ENCODE results near the gene LRRC63. TPM values are rescaled to one million over a fixed set of nuclear protein-coding genes. Genes with fewer than 3 reads are reported as not detected.

The LRRC63 gene
- total and polyA plus RNA-seq, 9 of the 15 experiments (the other 6 are each of a cell fraction or from before 2014, with no cell fraction given) = 0.07 to 0.41 (median 0.24) TPM; not detected in 1

DNA sequence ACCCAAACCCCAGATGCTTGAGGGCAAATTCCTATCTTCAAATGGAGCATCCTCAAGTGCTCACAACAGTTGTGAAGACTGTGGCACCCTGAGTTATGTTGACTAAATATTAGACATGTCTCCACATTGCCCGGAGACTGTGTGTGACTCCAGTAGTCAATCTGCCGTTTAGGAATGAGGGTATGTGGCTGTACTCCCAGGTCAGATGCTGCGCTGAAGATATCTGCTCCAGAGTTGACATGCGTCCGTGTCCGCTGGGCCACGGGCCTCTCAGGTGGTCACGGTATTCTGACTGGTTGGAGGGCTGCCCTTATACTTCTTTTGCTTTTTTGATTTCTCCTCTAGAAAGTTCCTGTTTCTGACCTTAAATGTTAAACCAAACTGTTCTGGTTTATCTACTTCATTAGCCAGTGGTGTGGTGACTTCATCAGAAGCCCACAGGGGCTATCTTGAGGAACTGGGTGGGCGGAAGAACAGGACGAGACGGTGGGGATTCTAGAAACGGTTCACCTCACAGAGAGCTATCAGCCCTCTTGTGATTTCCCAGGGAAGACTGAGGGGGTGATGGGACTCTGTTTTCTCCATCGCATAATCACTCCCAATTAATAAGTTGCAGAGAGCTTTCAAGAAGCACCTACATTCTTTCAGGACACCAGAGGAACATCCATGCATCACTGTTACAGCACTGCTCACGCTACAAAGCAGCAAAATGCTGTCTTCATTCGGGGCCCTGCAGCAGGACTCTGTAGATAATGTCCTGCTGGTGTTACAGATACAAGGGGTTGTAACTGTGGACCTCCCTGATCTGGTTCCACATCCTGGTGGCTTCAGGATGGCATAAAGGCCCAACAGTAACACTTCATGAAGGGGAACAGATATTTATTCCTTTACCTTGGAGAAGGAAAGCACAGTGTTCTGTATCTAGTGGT, 28.4 kb upstream of the LRRC63 start (continued):
- TF ChIP-seq, protein P1, sequence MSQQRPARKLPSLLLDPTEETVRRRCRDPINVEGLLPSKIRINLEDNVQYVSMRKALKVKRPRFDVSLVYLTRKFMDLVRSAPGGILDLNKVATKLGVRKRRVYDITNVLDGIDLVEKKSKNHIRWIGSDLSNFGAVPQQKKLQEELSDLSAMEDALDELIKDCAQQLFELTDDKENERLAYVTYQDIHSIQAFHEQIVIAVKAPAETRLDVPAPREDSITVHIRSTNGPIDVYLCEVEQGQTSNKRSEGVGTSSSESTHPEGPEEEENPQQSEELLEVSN (IDR thresholded peaks at IDR 0.05; ENCODE audit: borderline replicate concordance in 1 of 2, extremely low read depth in 1 of 2, insufficient read depth in 1 of 2, insufficient read length in 1 of 2, low read depth in 1 of 2, low read length in 1 of 2, poor library complexity in 1 of 2, severe bottlenecking in 1 of 2) = no peak

DNA sequence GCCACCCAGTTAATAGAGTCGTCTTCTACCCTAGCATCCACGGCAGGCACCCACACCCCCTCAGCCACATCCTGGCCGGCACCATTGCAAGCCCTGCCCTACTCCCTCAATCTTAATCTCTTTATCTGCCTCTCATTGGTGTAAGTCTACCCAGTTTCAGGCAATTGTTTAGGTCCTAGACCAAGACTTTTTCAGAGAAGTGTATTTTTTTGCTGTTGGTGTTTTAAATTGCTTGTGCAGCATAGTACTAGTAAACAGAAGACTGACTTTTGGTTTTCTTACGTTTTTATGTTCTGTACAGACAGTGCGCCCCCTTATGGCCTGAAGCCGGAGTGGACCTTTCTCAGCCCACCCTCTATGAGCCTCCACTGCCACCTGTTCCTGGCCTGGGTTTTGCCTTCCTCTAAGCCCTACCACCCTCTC, 27.4 kb upstream of the LRRC63 start:
- peaks cover 2% of the 10 kb centered on the region; the same call in 1 of the 3 replicates for H3K36me3 ChIP-seq (ENCODE audit: control insufficient read depth, insufficient read depth, low read length)
- H3K9ac ChIP-seq (ENCODE audit: insufficient read depth in 1 of 2, low read depth in 2 of 2, low read length in 2 of 2) = no peak overlapping the region
- BruUV-seq (replicated peaks) = no TSS peak
- POLR2A ChIA-PET = no interaction called here
- intact Hi-C loops (cut with micrococcal nuclease) (loop anchor here (5.0 kb wide), 1 partner anchor 103 kb away; no protein-coding TSS in a partner anchor), in situ Hi-C loops (cut with MboI) (no loop called here)
- peaks cover 7 to 24% of the 10 kb centered on the region in 2 experiments; a peak in 4 of 5 replicates for H3K4me1 ChIP-seq (replicated peaks in 1 of 2; ENCODE audit: control insufficient read depth in 2 of 2, insufficient read depth in 2 of 2, low read length in 2 of 2)
- FAIRE-seq = peak; percentile 85
- DNase-seq (ENCODE audit: extremely low read depth in 1 of 4, low spot score in 3 of 4) = peak; percentile 49 to 72 (median 53)
- H3K9me1 ChIP-seq (ENCODE audit: control insufficient read depth, insufficient read depth, low read length) = no peaks in the 10 kb centered on the region
- no peaks in the 10 kb centered on the region for H3K9me3 ChIP-seq (replicated peaks; ENCODE audit: control insufficient read depth, insufficient read depth, low read depth, low read length)
- peak overlapping the region; percentile 61; the same call in 1 of the 2 replicates for H3K4me2 ChIP-seq (ENCODE audit: insufficient read depth, low read length)
- H3K79me2 ChIP-seq (ENCODE audit: control insufficient read depth, insufficient read depth, low read length) = peaks cover 28% of the 10 kb centered on the region
- H3K4me3 ChIP-seq = no peak overlapping the region
- WGBS (ENCODE audit: insufficient coverage, low coverage, missing lambda C conversion rate) = 3% methylated on average over 6 of the region's 6 CpGs
- H3K27ac ChIP-seq (ENCODE audit: extremely low read depth, low read depth, low read length) = peak overlapping the region; percentile 98; the same call in 1 of the 3 replicates
- CTCF ChIA-PET (ENCODE audit: low intra/inter-chr PET ratio) = no interaction called here
- peak; percentile 66 for ATAC-seq
- no peaks in the 10 kb centered on the region for H3K27me3 ChIP-seq (ENCODE audit: control insufficient read depth in 2 of 2, insufficient read depth in 2 of 2, low read length in 2 of 2)
- no peaks in the 10 kb centered on the region for H4K20me1 ChIP-seq (replicated peaks; ENCODE audit: control insufficient read depth, insufficient read depth, low read length)
- H2AFZ ChIP-seq (ENCODE audit: low read depth, low read length) = peak overlapping the region; percentile 87
- 0 out of 2 replicates have a peak, but pooled peaks have one; percentile 12 for TF ChIP-seq DPF2 (IDR thresholded peaks at IDR 0.05)
- 0 out of 2 replicates have a peak, but pooled peaks have one; percentile 28 for TF ChIP-seq SMAD4 (CRISPR knock-in tag; conservative IDR thresholded peaks at IDR 0.05)
- 0 out of 2 replicates have a peak, but pooled peaks have one; percentile 4 for TF ChIP-seq C11orf30 (IDR thresholded peaks at IDR 0.05; ENCODE audit: low read depth)
- TF ChIP-seq, protein P2, sequence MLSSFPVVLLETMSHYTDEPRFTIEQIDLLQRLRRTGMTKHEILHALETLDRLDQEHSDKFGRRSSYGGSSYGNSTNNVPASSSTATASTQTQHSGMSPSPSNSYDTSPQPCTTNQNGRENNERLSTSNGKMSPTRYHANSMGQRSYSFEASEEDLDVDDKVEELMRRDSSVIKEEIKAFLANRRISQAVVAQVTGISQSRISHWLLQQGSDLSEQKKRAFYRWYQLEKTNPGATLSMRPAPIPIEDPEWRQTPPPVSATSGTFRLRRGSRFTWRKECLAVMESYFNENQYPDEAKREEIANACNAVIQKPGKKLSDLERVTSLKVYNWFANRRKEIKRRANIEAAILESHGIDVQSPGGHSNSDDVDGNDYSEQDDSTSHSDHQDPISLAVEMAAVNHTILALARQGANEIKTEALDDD (IDR thresholded peaks at IDR 0.05) = peak; percentile 65; the same call in 1 of the 2 replicates
- TF ChIP-seq RAD21 (CRISPR knock-in tag; conservative IDR thresholded peaks at IDR 0.05 in 1 of 2, IDR thresholded peaks at IDR 0.05 in 1 of 2) = peak in 1 of 2 experiments; percentile 52; a peak in 3 of 4 replicates
- TF ChIP-seq POLR2B (IDR thresholded peaks at IDR 0.05; ENCODE audit: low read depth, partially characterized antibody) = no peak
- 0 out of 4 replicates have a peak, but pooled peaks of 1 of the 2 experiments have one; percentile 25 for TF ChIP-seq MLLT1 (IDR thresholded peaks at IDR 0.05)
- TF ChIP-seq SPI1 (IDR thresholded peaks at IDR 0.05; ENCODE audit: borderline replicate concordance, low read depth, low read length) = no peak
- 0 out of 4 replicates have a peak, but pooled peaks of 1 of the 2 experiments have one; percentile 15 for TF ChIP-seq TEAD1 (CRISPR knock-in tag; IDR thresholded peaks at IDR 0.05)
- 0 out of 2 replicates have a peak, but pooled peaks have one; percentile 18 for TF ChIP-seq TFAP4 (CRISPR knock-in tag; IDR thresholded peaks at IDR 0.05; ENCODE audit: borderline replicate concordance)

All from K562 (cell line).